ENCODE results near the gene PCDH11X. TPM values are rescaled to one million over a fixed set of nuclear protein-coding genes. Genes with fewer than 3 reads are reported as not detected.

The PCDH11X gene
- 0.32 TPM in 1 of 2 replicates, not detected in the other for total RNA-seq

GRCh38 chrX:91779135-91779534 is at the start of gene PCDH11X:
TSS of gene PCDH11X (plus strand) at chrX:91779375. CDS start at chrX:91835505, 56,130 bp downstream.

Measured in epithelial cell of umbilical artery (primary cell).